HepG2 (cell line): ENCODE data around the gene DHRS1. TPM values are rescaled to one million over a fixed set of nuclear protein-coding genes. Genes with fewer than 3 reads are reported as not detected.

ENCODE experiments used
- ATM ChIP-seq: fragments of 450-650 bp; IDR thresholded peaks from 2 replicates; pipeline ENCODE4 v1.7.1; 2017; ENCODE audit warnings: mild to moderate bottlenecking, borderline replicate concordance
- CREB1 ChIP-seq, 2 experiments: fragments of 450-650 bp in 1 of 2; IDR thresholded peaks; 2 replicates each; pipeline ENCODE4 v1.6.1; 2016 to 2017; ENCODE audit warnings: control low read depth in 1 of 2, mild to moderate bottlenecking in 1 of 2, missing compliant biosample characterization in 1 of 2, missing genetic modification characterization in 1 of 2
- HNRNPK ChIP-seq: fragments of 200-400 bp; formaldehyde crosslinking; IDR thresholded peaks from 2 replicates; pipeline ENCODE4 v1.6.1; 2018; ENCODE audit warnings: low read length, low read depth, moderate library complexity, mild to moderate bottlenecking; ENCODE audit not compliant: poor library complexity, severe bottlenecking
- KDM3A ChIP-seq: IDR thresholded peaks from 2 replicates; pipeline ENCODE4 v1.6.1; 2018; ENCODE audit warnings: low read depth, missing compliant biosample characterization
- PTBP1 ChIP-seq: fragments of 200-400 bp; formaldehyde crosslinking; IDR thresholded peaks from 2 replicates; pipeline ENCODE4 v1.6.1; 2018; ENCODE audit warnings: low read length, low read depth; ENCODE audit not compliant: poor library complexity, severe bottlenecking
- THAP11 ChIP-seq: IDR thresholded peaks from 2 replicates; pipeline ENCODE4 v1.6.1; 2016; ENCODE audit warnings: missing biosample characterization, missing genetic modification reagents
- ZFX ChIP-seq: sonication (generic); formaldehyde crosslinking; IDR thresholded peaks from 2 replicates; pipeline ENCODE4 v1.4.0; 2020; ENCODE audit warnings: mild to moderate bottlenecking, low read depth, missing genetic modification reagents, moderate library complexity
- ZNF10 ChIP-seq: sonication (generic); formaldehyde crosslinking; IDR thresholded peaks from 2 replicates; pipeline ENCODE4 v1.4.0; 2020; ENCODE audit warnings: mild to moderate bottlenecking, low read depth, missing genetic modification reagents, borderline replicate concordance
- ZNF331 ChIP-seq: sonication (generic); formaldehyde crosslinking; IDR thresholded peaks from 2 replicates; pipeline ENCODE4 v1.4.0; 2020; ENCODE audit warnings: missing genetic modification reagents
- ZNF546 ChIP-seq: sonication (generic); formaldehyde crosslinking; conservative IDR thresholded peaks from 2 replicates; pipeline ENCODE4 v1.8.1; 2023; ENCODE audit warnings: mild to moderate bottlenecking, missing genetic modification reagents
- ZNF768 ChIP-seq: sonication (generic); formaldehyde crosslinking; IDR thresholded peaks from 2 replicates; pipeline ENCODE4 v1.4.0; 2020; ENCODE audit warnings: missing genetic modification reagents
- ZSCAN25 ChIP-seq: sonication (generic); formaldehyde crosslinking; IDR thresholded peaks from 2 replicates; pipeline ENCODE4 v1.8.0; 2022; ENCODE audit warnings: mild to moderate bottlenecking, missing genetic modification reagents
- ZZZ3 ChIP-seq: sonication (generic); formaldehyde crosslinking; IDR thresholded peaks from 2 replicates; pipeline ENCODE4 v1.4.0; 2020; ENCODE audit warnings: missing genetic modification reagents, mild to moderate bottlenecking, borderline replicate concordance
- polyA plus RNA-seq, 8 experiments: library from polyadenylated mRNA; depleted of rRNA in 3 of 8; stranded (reverse) in 7 of 8; unstranded in 1 of 8; fragments of >200 nt; fragmentation: Illumina TruSeq in 4 of 8; extraction: Trizol in 4 of 8; gene quantifications; 2 replicates each; pipeline versions ENCODE4 v1.2.1 to v1.2.3, GENCODE V29; 2011 to 2016; ENCODE audit warnings: low read depth in 4 of 8, missing spikeins in 1 of 8, mixed read lengths in 1 of 8; ENCODE audit not compliant: insufficient read depth in 1 of 8
- total RNA-seq, 5 experiments: library from RNA; depleted of rRNA; stranded (reverse); fragments of >200 nt; fragmentation: Illumina TruSeq; extraction: Trizol; gene quantifications; 2 replicates each; pipeline ENCODE4 v1.2.3, GENCODE V29; 2016; ENCODE audit warnings: low read depth in 1 of 5
- TF ChIP-seq, protein P1 (sequence below), 2 experiments: sonication (generic) in 1 of 2; formaldehyde crosslinking in 1 of 2; IDR thresholded peaks; 2 replicates each; pipeline versions ENCODE4 v1.4.0 to v1.6.1; 2018 to 2020; ENCODE audit warnings: missing genetic modification reagents in 2 of 2, borderline replicate concordance in 1 of 2, low read depth in 1 of 2, mild to moderate bottlenecking in 1 of 2, missing biosample characterization in 1 of 2
- TF ChIP-seq, protein P2 (sequence below): sonication (generic); formaldehyde crosslinking; IDR thresholded peaks from 2 replicates; pipeline ENCODE4 v1.4.0; 2020; ENCODE audit warnings: mild to moderate bottlenecking, missing genetic modification reagents
- TF ChIP-seq, protein P3 (sequence below): sonication (generic); formaldehyde crosslinking; IDR thresholded peaks from 2 replicates; pipeline ENCODE4 v1.5.0; 2020; ENCODE audit warnings: missing genetic modification reagents
- TF ChIP-seq, protein P4 (sequence below): sonication (generic); formaldehyde crosslinking; IDR thresholded peaks from 2 replicates; pipeline ENCODE4 v1.8.0; 2022; ENCODE audit warnings: mild to moderate bottlenecking, missing genetic modification reagents; ENCODE audit not compliant: insufficient replicate concordance

The DHRS1 gene
- total and polyA plus RNA-seq, 2 of the 13 experiments (the other 11 are each of a cell fraction or from before 2014, with no cell fraction given): 49.8 to 60.8 TPM

DNA sequence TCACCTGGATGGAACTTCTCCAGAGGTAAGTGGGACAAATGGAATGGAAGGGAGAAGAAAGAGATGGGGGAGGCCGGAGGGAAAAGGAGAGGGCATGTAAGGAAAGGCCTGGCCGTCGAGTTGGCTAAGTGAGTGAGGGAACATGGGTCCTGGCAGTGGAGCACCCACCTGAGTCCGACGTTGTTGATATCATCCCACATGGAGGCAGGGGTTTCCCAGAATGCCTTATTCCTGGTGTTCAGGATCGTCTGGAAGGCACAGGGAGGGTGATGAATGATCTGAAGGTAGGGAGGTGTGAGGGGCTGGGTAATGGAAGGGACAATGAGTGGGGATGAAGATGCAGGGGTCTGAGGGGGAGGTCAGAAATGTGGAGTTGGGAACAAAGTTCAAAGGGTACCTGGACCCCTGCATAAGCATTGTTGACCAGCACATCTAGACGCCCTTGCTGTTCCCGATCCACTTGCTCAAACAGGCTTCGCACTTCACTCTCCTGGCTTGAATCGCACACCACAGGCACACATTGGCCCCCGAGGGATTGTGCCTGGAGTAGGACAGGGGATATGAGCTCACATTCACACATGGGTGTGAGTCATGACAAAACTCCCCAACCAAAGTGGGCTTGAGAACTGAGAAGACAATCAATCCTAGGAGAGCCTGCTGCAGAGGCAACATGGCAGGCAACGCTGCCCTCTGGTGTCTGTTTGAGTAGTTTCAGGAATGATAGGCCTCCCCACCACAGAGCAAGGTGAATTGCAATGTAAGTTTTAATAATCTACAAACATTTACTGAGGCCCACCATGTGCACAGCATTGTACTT is 3.0 kb downstream of the DHRS1 start (continued):
- TF ChIP-seq CREB1 (IDR thresholded peaks at IDR 0.05): peak; percentile 22; the same call in 1 of the 2 replicates
- no peak for TF ChIP-seq CREB1 (CRISPR knock-in tag; IDR thresholded peaks at IDR 0.05)
- TF ChIP-seq, protein P1, sequence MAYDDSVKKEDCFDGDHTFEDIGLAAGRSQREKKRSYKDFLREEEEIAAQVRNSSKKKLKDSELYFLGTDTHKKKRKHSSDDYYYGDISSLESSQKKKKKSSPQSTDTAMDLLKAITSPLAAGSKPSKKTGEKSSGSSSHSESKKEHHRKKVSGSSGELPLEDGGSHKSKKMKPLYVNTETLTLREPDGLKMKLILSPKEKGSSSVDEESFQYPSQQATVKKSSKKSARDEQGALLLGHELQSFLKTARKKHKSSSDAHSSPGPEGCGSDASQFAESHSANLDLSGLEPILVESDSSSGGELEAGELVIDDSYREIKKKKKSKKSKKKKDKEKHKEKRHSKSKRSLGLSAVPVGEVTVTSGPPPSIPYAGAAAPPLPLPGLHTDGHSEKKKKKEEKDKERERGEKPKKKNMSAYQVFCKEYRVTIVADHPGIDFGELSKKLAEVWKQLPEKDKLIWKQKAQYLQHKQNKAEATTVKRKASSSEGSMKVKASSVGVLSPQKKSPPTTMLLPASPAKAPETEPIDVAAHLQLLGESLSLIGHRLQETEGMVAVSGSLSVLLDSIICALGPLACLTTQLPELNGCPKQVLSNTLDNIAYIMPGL (CRISPR knock-in tag; IDR thresholded peaks at IDR 0.05; ENCODE audit: borderline replicate concordance in 1 of 2, low read depth in 1 of 2): peak; percentile 68 to 90
- peak; percentile 61 for TF ChIP-seq ZSCAN25 (CRISPR knock-in tag)
- 0 out of 2 replicates have a peak, but pooled peaks have one; percentile 49 for TF ChIP-seq KDM3A (CRISPR knock-in tag)
- TF ChIP-seq, protein P2, sequence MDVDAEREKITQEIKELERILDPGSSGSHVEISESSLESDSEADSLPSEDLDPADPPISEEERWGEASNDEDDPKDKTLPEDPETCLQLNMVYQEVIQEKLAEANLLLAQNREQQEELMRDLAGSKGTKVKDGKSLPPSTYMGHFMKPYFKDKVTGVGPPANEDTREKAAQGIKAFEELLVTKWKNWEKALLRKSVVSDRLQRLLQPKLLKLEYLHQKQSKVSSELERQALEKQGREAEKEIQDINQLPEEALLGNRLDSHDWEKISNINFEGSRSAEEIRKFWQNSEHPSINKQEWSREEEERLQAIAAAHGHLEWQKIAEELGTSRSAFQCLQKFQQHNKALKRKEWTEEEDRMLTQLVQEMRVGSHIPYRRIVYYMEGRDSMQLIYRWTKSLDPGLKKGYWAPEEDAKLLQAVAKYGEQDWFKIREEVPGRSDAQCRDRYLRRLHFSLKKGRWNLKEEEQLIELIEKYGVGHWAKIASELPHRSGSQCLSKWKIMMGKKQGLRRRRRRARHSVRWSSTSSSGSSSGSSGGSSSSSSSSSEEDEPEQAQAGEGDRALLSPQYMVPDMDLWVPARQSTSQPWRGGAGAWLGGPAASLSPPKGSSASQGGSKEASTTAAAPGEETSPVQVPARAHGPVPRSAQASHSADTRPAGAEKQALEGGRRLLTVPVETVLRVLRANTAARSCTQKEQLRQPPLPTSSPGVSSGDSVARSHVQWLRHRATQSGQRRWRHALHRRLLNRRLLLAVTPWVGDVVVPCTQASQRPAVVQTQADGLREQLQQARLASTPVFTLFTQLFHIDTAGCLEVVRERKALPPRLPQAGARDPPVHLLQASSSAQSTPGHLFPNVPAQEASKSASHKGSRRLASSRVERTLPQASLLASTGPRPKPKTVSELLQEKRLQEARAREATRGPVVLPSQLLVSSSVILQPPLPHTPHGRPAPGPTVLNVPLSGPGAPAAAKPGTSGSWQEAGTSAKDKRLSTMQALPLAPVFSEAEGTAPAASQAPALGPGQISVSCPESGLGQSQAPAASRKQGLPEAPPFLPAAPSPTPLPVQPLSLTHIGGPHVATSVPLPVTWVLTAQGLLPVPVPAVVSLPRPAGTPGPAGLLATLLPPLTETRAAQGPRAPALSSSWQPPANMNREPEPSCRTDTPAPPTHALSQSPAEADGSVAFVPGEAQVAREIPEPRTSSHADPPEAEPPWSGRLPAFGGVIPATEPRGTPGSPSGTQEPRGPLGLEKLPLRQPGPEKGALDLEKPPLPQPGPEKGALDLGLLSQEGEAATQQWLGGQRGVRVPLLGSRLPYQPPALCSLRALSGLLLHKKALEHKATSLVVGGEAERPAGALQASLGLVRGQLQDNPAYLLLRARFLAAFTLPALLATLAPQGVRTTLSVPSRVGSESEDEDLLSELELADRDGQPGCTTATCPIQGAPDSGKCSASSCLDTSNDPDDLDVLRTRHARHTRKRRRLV (CRISPR knock-in tag): no peak
- TF ChIP-seq ZFX (CRISPR knock-in tag): peak; percentile 81
- TF ChIP-seq ATM: no peak
- peak; percentile 37; the same call in 1 of the 2 replicates for TF ChIP-seq ZNF331
- peak; percentile 80; the same call in 1 of the 2 replicates for TF ChIP-seq ZNF768
- TF ChIP-seq, protein P3, sequence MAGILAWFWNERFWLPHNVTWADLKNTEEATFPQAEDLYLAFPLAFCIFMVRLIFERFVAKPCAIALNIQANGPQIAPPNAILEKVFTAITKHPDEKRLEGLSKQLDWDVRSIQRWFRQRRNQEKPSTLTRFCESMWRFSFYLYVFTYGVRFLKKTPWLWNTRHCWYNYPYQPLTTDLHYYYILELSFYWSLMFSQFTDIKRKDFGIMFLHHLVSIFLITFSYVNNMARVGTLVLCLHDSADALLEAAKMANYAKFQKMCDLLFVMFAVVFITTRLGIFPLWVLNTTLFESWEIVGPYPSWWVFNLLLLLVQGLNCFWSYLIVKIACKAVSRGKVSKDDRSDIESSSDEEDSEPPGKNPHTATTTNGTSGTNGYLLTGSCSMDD (CRISPR knock-in tag): no peak
- peak; percentile 62; the same call in 1 of the 2 replicates for TF ChIP-seq THAP11 (CRISPR knock-in tag)
- TF ChIP-seq ZZZ3 (CRISPR knock-in tag): 0 out of 2 replicates have a peak, but pooled peaks have one; percentile 14
- TF ChIP-seq PTBP1: no peak
- peak; percentile 50 for TF ChIP-seq HNRNPK
- no peak for TF ChIP-seq ZNF10
- TF ChIP-seq, protein P4, sequence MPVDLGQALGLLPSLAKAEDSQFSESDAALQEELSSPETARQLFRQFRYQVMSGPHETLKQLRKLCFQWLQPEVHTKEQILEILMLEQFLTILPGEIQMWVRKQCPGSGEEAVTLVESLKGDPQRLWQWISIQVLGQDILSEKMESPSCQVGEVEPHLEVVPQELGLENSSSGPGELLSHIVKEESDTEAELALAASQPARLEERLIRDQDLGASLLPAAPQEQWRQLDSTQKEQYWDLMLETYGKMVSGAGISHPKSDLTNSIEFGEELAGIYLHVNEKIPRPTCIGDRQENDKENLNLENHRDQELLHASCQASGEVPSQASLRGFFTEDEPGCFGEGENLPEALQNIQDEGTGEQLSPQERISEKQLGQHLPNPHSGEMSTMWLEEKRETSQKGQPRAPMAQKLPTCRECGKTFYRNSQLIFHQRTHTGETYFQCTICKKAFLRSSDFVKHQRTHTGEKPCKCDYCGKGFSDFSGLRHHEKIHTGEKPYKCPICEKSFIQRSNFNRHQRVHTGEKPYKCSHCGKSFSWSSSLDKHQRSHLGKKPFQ (CRISPR knock-in tag): no peak
- no peak for TF ChIP-seq ZNF546 (CRISPR knock-in tag)
